Stimulated activated CD4-positive, alpha-beta T cell treated with anti-CD3 and anti-CD28 coated beads, Interleukin-12 subunit alpha, Interleukin-12 subunit beta, amount 100 ng/mL, for 24 hours (primary cell): ENCODE results near the gene CENPA.
"Not testable (repeated sequence)": the region's sequence is repeated elsewhere in the genome, so short reads cannot be mapped to it uniquely, and the experiment has no call there.

Experiments
- DNase-seq, 2 experiments: peaks; one replicate each; pipeline ENCODE4 v3.0.0-alpha.2; 2020; ENCODE audit warnings: low read depth in 2 of 2

Gene CENPA

GRCh38 chr2:26760991-26761390, 24.9 kb upstream of the CENPA start:
- DNase-seq: not testable (repeated sequence)

- no peak for DNase-seq
Observed at GRCh38 chr2:26763019-26763418, 22.8 kb upstream of the CENPA start.

GRCh38 chr2:26764078-26764887, 21.6 kb upstream of the CENPA start, which contains the start of gene SLC35F6:
SLC35F6 (plus strand) TSS chr2:26764284; CDS start chr2:26764350, 66 bp downstream.
- peak; percentile 63 to 72 for DNase-seq

- no peak for DNase-seq
Observed at GRCh38 chr2:26764906-26765305, 20.9 kb upstream of the CENPA start.

- DNase-seq: no peak
Observed at GRCh38 chr2:26765475-26766200, 20.2 kb upstream of the CENPA start.

- no peak for DNase-seq
Observed at GRCh38 chr2:26767129-26767528, 18.7 kb upstream of the CENPA start.

- no peak for DNase-seq
Observed at GRCh38 chr2:26767894-26768487, 17.9 kb upstream of the CENPA start.

GRCh38 chr2:26768759-26769088, 17.1 kb upstream of the CENPA start:
- DNase-seq: no peak

GRCh38 chr2:26769089-26769761, 16.6 kb upstream of the CENPA start:
- DNase-seq: no peak

- peak in 1 of 2 experiments; percentile 33 for DNase-seq
Observed at GRCh38 chr2:26770986-26771586, 14.8 kb upstream of the CENPA start.

- DNase-seq: no peak
Observed at GRCh38 chr2:26772064-26773001, 13.5 kb upstream of the CENPA start.

- no peak for DNase-seq
Observed at GRCh38 chr2:26776195-26776800, 9.6 kb upstream of the CENPA start.

GRCh38 chr2:26778098-26778497, 7.8 kb upstream of the CENPA start:
- no peak for DNase-seq

- no peak for DNase-seq
Observed at GRCh38 chr2:26778507-26778906, 7.3 kb upstream of the CENPA start.

GRCh38 chr2:26780203-26780760, 5.6 kb upstream of the CENPA start:
- DNase-seq: no peak

- no peak for DNase-seq
Observed at GRCh38 chr2:26782876-26783704, 2.8 kb upstream of the CENPA start.

- DNase-seq: no peak
Observed at GRCh38 chr2:26784570-26785234, 1.2 kb upstream of the CENPA start.
